ENCODE measurements around the gene NUP85. TPM values are rescaled to one million over a fixed set of nuclear protein-coding genes. Genes with fewer than 3 reads are reported as not detected.

The NUP85 gene
- total RNA-seq, 1 experiment from 2014 or later = 95.6 TPM

- peaks cover 23% of the 10 kb centered on the region for H3K4me1 ChIP-seq (ENCODE audit: insufficient read depth, low read length)
- CTCF ChIA-PET = interaction anchor here (0.6 kb wide), 2 partner anchors 118 to 249 kb away, joined by 6 to 14 read pairs; no protein-coding TSS in a partner anchor
- peaks cover 30% of the 10 kb centered on the region for H3K79me2 ChIP-seq (ENCODE audit: low read length)
- peaks cover 4% of the 10 kb centered on the region for H3F3A ChIP-seq (ENCODE audit: low read length, unreplicated experiment)
- H3K27me3 ChIP-seq (ENCODE audit: low read length) = no peaks in the 10 kb centered on the region
- H3K4me2 ChIP-seq (ENCODE audit: low read length) = no peak overlapping the region
- ATAC-seq = no peak
- DNase-seq = peak; percentile 18
- no peak overlapping the region for H3K9ac ChIP-seq (ENCODE audit: low read length)
- H4K20me1 ChIP-seq (ENCODE audit: low read length) = no peaks in the 10 kb centered on the region
- peaks cover 21% of the 10 kb centered on the region for H3K36me3 ChIP-seq (ENCODE audit: low read depth, low read length)
- no peaks in the 10 kb centered on the region for H3K9me3 ChIP-seq (ENCODE audit: low read length)
- H3K9me2 ChIP-seq (replicated peaks; ENCODE audit: low read length) = no peaks in the 10 kb centered on the region
- BruUV-seq (replicated peaks) = no TSS peak
- H3K4me3 ChIP-seq (ENCODE audit: low read length) = no peak overlapping the region
- H2AFZ ChIP-seq (ENCODE audit: low read length) = no peak overlapping the region
- intact Hi-C loops (cut with micrococcal nuclease) = no loop called here
- TF ChIP-seq EZH2phosphoT487 (IDR thresholded peaks at IDR 0.05; ENCODE audit: borderline replicate concordance, low read length) (no peak), CTCF (conservative IDR thresholded peaks at IDR 0.05; ENCODE audit: low read depth, low read length) (peak; percentile 17; the same call in 1 of the 2 replicates)
- POLR2A ChIA-PET (ENCODE audit: unreplicated experiment) = no interaction called here
- H3K27ac ChIP-seq (ENCODE audit: low read length) = no peak overlapping the region
Measured at GRCh38 chr17:75267411-75268232, 62.1 kb downstream of the NUP85 start.

GRCh38 chr17:75269844-75270217 is 64.4 kb downstream of the NUP85 start:
- peak overlapping the region; percentile 43 for H3K27ac ChIP-seq (ENCODE audit: low read length)
- peak overlapping the region; percentile 98 for H3K4me2 ChIP-seq (ENCODE audit: low read length)
- H2AFZ ChIP-seq (ENCODE audit: low read length) = peak overlapping the region; percentile 99
- H3F3A ChIP-seq (ENCODE audit: low read length, unreplicated experiment) = peaks cover 4% of the 10 kb centered on the region
- peak overlapping the region; percentile 97 for H3K4me3 ChIP-seq (ENCODE audit: low read length)
- H3K9ac ChIP-seq (ENCODE audit: low read length) = peak overlapping the region; percentile 88
- H3K9me3 ChIP-seq (ENCODE audit: low read length) = no peaks in the 10 kb centered on the region
- no TSS peak for BruUV-seq (replicated peaks)
- peaks cover 15% of the 10 kb centered on the region for H3K36me3 ChIP-seq (ENCODE audit: low read depth, low read length)
- H4K20me1 ChIP-seq (ENCODE audit: low read length) = no peaks in the 10 kb centered on the region
- ChIA-PET POLR2A (ENCODE audit: unreplicated experiment) (interaction anchor here (0.6 to 2.3 kb wide), 2 partner anchors 19 to 1297 kb away, joined by 7 to 23 read pairs; partner anchors contain the start of gene SLC25A19), CTCF (interaction anchor here (0.5 to 3.0 kb wide), 10 partner anchors 8 to 526 kb away, joined by 3 to 60 read pairs (median 3); partner anchors contain the start of genes GGA3, MRPS7 and SLC25A19)
- no peak for TF ChIP-seq EZH2 (IDR thresholded peaks at IDR 0.05; ENCODE audit: low read length, unreplicated experiment)
- no peak for TF ChIP-seq EZH2phosphoT487 (IDR thresholded peaks at IDR 0.05; ENCODE audit: borderline replicate concordance, low read length)
- TF ChIP-seq CTCF (conservative IDR thresholded peaks at IDR 0.05; ENCODE audit: low read depth, low read length) = no peak
- ATAC-seq (peak; percentile 1), DNase-seq (peak; percentile 48)
- peaks cover 21% of the 10 kb centered on the region for H3K79me2 ChIP-seq (ENCODE audit: low read length)
- intact Hi-C loops (cut with micrococcal nuclease) = loop anchor here (1.0 to 2.0 kb wide), 3 partner anchors 9 to 143 kb away; partner anchors contain the start of genes GGA3 and MRPS7
- no peaks in the 10 kb centered on the region for H3K27me3 ChIP-seq (ENCODE audit: low read length)
- no peaks in the 10 kb centered on the region for H3K9me2 ChIP-seq (replicated peaks; ENCODE audit: low read length)
- H3K4me1 ChIP-seq (ENCODE audit: insufficient read depth, low read length) = peaks cover 20% of the 10 kb centered on the region
